GM12892 (cell line): ENCODE results near the gene EIF2A.

Experiments
- POLR2A ChIP-seq: IDR thresholded peaks from 2 replicates; pipeline ENCODE4 v1.6.1; 2011; ENCODE audit warnings: low read depth, low read length, control low read depth
- POLR2AphosphoS5 ChIP-seq: IDR thresholded peaks from 2 replicates; pipeline ENCODE4 v1.6.1; 2011; ENCODE audit warnings: low read depth, low read length, control low read depth

DNA sequence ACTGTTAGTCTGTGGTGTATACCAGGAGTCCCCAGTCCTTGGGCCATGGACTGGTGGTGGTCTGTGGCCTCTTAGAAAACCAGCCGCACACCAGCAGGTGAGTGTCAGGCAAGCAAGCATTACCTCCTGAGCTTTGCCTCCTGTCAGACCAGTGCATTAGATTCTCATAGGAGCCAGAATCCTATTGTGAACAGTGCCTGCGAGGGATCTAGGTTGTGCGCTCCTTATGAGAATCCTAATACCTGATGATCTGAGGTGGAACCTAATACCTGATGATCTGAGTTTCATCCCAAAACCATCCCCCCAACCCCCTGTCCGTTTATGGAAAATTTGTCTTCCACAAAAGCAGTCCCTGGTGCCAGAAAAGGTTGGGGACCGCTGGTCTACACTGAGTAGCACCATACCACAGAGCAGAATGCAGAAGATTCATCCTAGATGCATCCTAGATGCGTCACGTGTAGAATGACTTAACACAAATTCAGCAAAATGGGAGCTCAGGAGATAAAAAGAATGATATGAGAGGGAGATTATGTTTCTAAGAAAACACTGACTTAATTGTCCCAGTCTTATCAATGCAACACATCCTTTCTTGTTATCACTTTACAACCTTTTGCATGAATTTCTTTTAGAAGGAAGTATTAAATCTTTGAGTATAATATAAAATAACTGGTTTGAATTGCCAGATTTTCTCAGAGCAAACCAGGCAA lies 85.1 kb downstream of the EIF2A start:
- TF ChIP-seq POLR2AphosphoS5 = peak; percentile 59; the same call in 1 of the 2 replicates
- peak; percentile 25; the same call in 1 of the 2 replicates for TF ChIP-seq POLR2A
